Mucosa of stomach (tissue), 1 donor: ENCODE data around the gene SFTPB.
"Not testable (repeated sequence)": the region's sequence is repeated elsewhere in the genome, so short reads cannot be mapped to it uniquely, and the experiment has no call there.

ENCODE experiments used
- H3K27me3 ChIP-seq: one replicate; pipeline ENCODE4 v1.7.0; 2013; ENCODE audit warnings: mild to moderate bottlenecking, low read length; ENCODE audit not compliant: control insufficient read depth, insufficient read depth
- H3K36me3 ChIP-seq: one replicate; pipeline ENCODE4 v1.7.0; 2013; ENCODE audit warnings: low read length; ENCODE audit not compliant: control insufficient read depth, insufficient read depth
- H3K4me1 ChIP-seq: one replicate; pipeline ENCODE4 v1.7.0; 2013; ENCODE audit warnings: mild to moderate bottlenecking, low read length; ENCODE audit not compliant: control insufficient read depth, insufficient read depth
- H3K4me3 ChIP-seq: one replicate; pipeline ENCODE4 v1.7.0; 2013; ENCODE audit warnings: low read length
- H3K9ac ChIP-seq: one replicate; pipeline ENCODE4 v1.7.0; 2013; ENCODE audit warnings: mild to moderate bottlenecking, low read length, moderate library complexity
- H3K9me3 ChIP-seq: one replicate; pipeline ENCODE4 v1.7.0; 2013; ENCODE audit warnings: mild to moderate bottlenecking, low read length, moderate library complexity; ENCODE audit not compliant: control insufficient read depth
- donor health status: Pancreatic carcinoma.

The SFTPB gene

DNA sequence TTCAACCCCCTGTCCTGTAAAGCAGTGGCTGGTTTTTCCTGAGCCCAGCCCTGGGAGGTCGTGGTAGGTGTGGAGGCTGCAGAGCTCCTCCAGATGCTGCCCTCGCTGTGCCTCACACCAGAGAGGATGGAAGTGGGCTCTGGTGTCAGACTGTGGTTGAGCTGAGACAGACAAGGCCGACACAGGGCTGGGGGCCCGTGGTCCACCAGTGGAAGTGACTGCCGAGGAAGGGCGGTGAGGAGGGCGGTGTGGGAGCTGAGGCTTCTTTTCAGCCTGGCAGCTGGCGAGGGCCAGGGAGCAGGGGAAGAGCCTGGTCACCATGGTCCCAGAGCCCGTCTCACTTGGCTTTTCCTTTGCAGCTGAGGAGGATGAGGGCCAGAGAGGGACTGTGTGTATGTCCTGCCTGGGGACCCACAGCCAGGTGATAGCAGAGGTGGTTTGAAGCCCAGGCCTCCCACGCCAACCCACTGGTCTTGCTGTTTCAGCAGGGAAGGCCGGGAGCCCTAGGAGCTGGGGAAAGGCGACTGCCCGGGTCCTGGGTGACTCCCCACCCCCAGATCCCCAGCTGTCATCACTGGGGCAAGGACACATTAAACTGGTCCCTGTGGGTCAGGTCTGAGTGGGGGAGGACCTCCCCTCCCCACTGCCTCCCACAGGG lies 8.5 kb downstream of the SFTPB start:
- no peak overlapping the region for H3K9ac ChIP-seq
- no peaks in the 10 kb centered on the region for H3K4me1 ChIP-seq
- no peaks in the 10 kb centered on the region for H3K27me3 ChIP-seq
- no peaks in the 10 kb centered on the region for H3K36me3 ChIP-seq
- H3K9me3 ChIP-seq, result no peaks in the 10 kb centered on the region
- H3K4me3 ChIP-seq, result no peak overlapping the region

DNA sequence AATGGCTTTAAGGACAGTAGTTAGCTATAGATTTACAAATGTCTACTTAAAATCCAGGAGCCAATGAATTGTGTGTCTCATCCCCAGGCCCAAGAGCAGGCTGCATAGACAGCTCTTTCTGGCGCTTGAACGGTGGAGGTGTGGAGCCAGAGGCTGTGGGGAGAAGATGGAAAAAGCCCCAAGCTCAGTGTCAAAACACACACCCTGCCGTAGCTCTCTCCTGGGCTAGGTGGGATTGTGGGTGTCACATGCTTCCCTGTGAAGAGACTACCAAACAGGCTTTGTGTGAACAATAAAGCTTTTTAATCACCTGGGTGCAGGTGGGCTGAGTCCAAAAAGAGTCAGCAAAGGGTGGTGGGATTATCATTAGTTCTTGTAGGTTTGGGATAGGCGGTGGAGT lies 10.6 kb downstream of the SFTPB start:
- H3K9ac ChIP-seq, H3K9me3 ChIP-seq, H3K27me3 ChIP-seq, H3K4me3 ChIP-seq, H3K36me3 ChIP-seq, H3K4me1 ChIP-seq: not testable (repeated sequence)

DNA sequence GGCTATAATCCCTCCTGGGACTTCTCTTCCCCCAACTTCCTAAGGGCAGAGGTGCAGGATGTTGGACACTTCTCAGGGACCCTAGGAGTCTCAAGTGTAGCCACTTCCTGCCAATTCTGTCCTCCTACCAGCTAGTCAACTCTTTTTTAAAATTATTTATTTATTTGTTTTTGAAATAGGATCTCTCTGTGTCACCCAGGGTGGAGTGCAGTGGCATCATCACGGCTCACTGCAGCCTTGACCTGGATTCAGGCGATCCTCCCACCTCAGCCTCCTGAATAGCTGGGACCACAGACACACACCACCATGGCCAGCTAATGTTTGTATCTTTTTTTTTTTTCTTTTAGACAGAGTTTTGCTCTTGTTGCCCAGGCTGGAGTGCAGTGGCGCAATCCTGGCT lies 11.5 kb downstream of the SFTPB start:
- Histone ChIP-seq H3K9me3 (no peaks in the 10 kb centered on the region), H3K4me1 (no peaks in the 10 kb centered on the region), H3K36me3 (no peaks in the 10 kb centered on the region), H3K4me3 (no peak overlapping the region), H3K9ac (no peak overlapping the region), H3K27me3 (no peaks in the 10 kb centered on the region)

DNA sequence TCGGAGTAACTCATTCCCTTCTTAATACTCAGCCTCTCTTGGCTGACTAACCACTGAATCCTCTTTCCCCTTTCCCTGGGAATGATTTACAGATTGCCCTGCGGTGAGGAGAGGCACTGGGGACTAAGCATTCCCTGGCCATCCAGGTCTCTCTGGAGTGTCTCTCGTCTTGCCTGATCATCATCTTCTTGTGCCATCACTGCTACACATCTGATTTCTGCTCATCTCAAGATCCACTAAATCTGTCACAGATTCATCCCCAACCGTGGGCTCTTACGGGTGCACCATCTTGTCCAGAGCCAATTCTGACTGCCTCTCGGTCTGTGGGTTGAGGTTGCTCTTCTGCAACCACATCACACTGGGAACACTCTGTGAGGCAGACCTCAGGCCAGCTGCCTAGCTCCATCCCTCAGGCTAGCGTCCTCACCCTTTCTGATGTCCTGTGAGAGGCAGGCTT lies 12.0 kb downstream of the SFTPB start:
- no peaks in the 10 kb centered on the region for H3K4me1 ChIP-seq
- no peaks in the 10 kb centered on the region for H3K27me3 ChIP-seq
- H3K9ac ChIP-seq, result no peak overlapping the region
- H3K4me3 ChIP-seq, result no peak overlapping the region
- H3K9me3 ChIP-seq, result no peaks in the 10 kb centered on the region
- no peaks in the 10 kb centered on the region for H3K36me3 ChIP-seq

DNA sequence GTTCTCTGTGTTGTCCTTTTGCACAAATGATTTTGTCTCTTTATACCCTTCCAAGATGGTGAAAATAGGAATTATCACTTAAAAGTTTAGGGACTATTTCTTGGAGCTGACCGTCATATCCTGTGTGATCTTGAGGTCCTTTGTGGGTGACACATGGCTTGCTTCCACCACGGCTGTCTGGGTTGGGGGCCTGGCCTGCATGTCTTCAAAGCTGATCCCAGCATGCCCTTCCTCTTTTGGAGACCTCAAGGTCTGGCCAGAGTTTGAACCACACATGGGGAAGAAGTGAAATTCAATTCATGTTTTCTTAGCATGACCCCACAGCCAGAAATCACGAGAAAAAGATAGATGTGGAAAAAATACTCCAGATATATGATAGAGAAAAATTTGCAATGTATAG lies 14.0 kb downstream of the SFTPB start:
- H3K9ac ChIP-seq, result no peak overlapping the region
- H3K36me3 ChIP-seq, result peaks cover 2% of the 10 kb centered on the region
- H3K27me3 ChIP-seq, result no peaks in the 10 kb centered on the region
- no peak overlapping the region for H3K4me3 ChIP-seq
- H3K9me3 ChIP-seq, result no peaks in the 10 kb centered on the region
- no peaks in the 10 kb centered on the region for H3K4me1 ChIP-seq

DNA sequence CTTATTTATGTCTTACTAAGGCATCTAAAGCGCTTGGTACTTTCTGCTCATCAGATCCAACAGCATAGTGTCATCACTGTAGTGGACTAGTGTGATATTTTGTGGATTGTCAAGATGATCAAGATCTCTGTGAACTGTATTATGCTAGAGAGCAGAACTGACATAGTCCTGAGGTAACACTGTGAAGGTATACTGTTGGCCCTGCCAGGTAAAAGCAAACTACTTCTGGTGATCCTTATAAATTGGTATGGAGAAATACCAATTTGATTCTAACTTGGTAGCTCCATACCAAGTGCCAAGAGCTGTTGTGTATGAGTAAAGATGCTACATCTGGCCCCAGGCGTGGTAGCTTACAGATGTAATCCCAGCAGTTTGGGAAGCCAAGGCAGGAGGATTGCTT lies 15.9 kb downstream of the SFTPB start:
- Histone ChIP-seq H3K36me3 (peaks cover 12% of the 10 kb centered on the region), H3K9me3 (no peaks in the 10 kb centered on the region), H3K27me3 (no peaks in the 10 kb centered on the region), H3K4me1 (no peaks in the 10 kb centered on the region), H3K4me3 (no peak overlapping the region), H3K9ac (no peak overlapping the region)

DNA sequence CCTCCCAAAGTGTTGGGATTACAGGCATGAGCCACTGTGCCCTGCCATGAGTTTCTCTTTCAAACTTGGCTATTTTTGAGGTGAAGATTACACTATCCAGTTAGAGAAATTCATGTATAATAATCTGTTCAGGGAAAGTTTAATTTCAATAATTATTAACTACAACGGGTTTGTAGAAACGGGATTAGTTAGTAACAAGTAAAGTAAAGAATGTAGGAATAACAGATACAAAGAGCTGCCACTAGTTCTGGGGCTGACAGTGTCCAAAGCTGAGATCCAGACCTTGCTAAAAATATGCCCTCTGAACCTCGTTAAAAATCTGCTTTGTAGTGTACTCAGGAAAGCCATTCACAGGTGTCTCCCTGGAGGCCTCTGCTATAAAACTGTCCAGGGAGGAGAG lies 16.9 kb downstream of the SFTPB start:
- no peak overlapping the region for H3K9ac ChIP-seq
- H3K4me1 ChIP-seq, result no peaks in the 10 kb centered on the region
- no peaks in the 10 kb centered on the region for H3K9me3 ChIP-seq
- H3K36me3 ChIP-seq, result peaks cover 12% of the 10 kb centered on the region
- no peak overlapping the region for H3K4me3 ChIP-seq
- no peaks in the 10 kb centered on the region for H3K27me3 ChIP-seq

DNA sequence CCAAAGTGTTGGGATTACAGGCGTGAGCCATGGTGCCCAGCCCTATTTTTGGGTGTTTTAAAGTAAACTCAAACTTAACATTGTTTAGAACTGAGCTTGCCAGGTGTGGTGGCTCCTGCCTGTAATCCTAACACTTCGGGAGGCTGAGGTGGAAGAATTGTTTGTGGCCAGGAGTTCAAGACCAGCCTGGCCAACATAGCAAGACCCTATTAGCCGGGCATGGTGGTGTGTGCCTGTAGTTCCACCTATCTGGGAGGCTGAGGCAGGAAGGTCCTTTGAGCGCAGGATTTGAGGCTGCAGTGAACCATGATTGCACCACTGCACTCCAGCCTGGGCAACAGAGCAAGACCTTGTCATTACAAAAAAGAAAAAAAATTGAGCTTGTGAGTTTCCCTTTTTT lies 17.5 kb downstream of the SFTPB start:
- Histone ChIP-seq H3K36me3 (peaks cover 19% of the 10 kb centered on the region), H3K27me3 (no peaks in the 10 kb centered on the region), H3K9me3 (no peaks in the 10 kb centered on the region)

DNA sequence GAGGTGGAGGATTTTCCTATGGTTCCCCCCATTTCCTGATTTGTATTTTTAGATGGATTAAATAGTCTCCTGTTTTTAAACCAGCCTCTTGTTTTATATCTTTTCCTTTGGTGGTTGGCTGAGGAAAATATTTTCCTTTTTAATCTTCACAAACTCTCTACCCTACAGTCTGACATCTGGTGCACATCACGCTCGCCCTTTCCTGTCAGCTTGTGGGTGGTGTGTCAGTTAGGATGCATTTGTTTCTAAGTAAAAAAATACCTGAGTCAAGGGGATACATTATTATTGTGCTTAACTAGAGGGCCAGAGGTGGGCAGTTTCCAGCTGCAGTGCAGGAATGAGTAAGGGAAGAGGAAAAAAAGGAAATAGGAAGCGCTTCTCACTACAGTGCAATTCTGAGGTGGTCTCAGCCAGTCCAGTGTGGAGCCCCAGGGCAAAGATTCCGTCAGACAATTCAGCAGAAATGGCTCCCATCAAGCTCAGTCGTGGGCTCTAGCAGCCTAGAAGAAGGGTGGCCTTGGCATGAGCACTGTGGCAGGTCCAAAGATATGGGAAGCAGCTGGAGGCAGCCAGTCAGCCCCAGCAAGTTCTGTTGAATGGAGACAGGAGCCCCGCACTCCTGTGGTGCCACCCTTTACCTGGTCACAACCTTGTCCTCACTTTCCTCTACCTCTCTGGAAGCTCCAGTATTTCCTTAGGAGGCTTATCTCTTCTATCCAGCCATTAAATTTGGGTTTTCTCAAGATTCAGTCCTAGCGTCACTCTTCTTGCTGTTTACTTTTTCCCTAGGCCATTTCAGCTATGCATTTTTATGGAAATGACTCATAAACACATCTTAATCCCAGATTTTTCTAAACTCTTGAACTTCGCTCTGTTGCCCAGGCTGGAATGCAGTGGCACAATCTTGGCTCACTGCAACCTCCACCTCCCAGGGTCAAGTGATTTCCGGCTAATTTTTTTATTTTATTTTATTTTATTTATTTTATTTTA lies 18.5 kb downstream of the SFTPB start:
- no peaks in the 10 kb centered on the region for H3K4me1 ChIP-seq
- H3K36me3 ChIP-seq, result peaks cover 22% of the 10 kb centered on the region
- no peaks in the 10 kb centered on the region for H3K9me3 ChIP-seq
- H3K9ac ChIP-seq, result no peak overlapping the region
- no peak overlapping the region for H3K4me3 ChIP-seq
- no peaks in the 10 kb centered on the region for H3K27me3 ChIP-seq

More for the DNA sequence above, 17.5 kb downstream of the SFTPB start:
- Histone ChIP-seq H3K4me1 (no peaks in the 10 kb centered on the region), H3K9ac (no peak overlapping the region), H3K4me3 (no peak overlapping the region)

DNA sequence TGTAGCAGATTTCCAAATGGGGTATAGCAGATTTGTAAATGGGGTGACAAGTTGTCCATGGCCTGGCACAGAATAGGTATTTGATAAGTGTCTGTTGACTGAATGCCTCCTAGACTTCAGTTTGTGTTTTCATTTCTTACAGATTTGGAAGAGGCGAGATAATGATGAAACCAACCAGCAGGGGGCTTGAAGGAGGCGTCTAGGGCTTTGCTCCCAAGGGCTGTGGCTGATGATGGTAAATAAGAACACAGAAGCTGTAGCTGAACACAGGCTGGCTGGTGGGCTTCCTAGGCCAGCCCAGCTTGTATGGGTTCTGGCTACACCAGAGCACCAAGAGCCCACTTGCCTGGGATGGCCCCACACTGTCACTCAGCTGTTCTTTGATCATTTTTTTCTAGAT lies 19.4 kb downstream of the SFTPB start:
- no peaks in the 10 kb centered on the region for H3K9me3 ChIP-seq
- H3K4me3 ChIP-seq, result no peak overlapping the region
- peaks cover 22% of the 10 kb centered on the region for H3K36me3 ChIP-seq
- H3K4me1 ChIP-seq, result no peaks in the 10 kb centered on the region
- no peak overlapping the region for H3K9ac ChIP-seq
- no peaks in the 10 kb centered on the region for H3K27me3 ChIP-seq

DNA sequence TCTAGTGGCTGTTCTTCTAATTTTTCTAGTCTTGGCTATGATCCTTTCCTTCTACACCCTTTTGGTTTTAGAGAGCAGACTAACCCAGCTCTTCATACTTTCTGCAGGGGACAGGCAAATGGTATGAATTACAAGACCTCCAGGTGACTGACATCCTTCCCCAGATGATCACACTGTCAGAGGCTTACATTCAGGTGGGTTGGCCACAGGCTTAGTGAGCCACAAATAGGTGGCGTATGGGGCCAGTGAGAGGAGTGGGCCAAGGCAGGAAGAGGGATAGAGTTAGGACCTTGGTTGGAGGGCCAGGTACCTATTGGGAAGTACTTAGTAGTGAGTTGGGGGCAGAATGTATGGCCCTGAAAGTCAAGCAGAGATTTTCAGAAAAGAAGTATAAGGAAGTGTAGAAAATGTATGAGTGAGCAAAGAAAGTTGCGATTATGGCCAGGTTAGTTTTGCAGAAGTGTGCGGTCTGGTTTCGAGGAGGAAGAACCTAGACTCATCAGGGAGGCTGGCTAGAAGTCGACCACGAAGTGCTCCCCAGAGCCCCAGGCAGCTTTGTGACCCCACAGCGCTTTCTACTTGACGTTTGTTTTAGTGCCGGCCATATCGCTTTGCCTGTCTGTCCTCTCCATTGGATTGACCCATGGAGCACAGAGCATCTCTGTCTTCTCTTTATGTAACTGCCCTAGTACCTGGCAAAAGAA lies 20.0 kb downstream of the SFTPB start:
- Histone ChIP-seq H3K9me3 (no peaks in the 10 kb centered on the region), H3K9ac (no peak overlapping the region), H3K4me1 (no peaks in the 10 kb centered on the region), H3K36me3 (peaks cover 22% of the 10 kb centered on the region), H3K4me3 (no peak overlapping the region), H3K27me3 (no peaks in the 10 kb centered on the region)

DNA sequence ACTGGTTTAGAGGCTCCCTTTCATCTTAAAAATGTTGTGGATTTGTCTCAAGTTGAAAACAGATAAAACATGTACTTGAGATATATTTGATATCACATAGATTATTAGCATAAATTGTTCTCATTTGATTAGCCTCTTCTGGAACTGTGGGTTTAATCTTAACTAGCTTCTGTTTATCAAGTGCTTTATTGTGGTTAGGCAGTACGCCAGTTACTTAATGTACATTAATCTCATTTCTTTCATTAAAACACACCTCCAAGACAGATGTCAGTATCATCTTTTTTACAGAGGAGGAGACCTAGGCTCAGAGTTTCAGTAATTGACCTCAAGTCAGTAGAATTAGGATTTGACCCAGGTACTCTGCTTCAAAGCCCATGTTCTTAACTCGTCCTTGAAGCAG lies 21.8 kb downstream of the SFTPB start:
- no peak overlapping the region for H3K9ac ChIP-seq
- H3K4me3 ChIP-seq, result no peak overlapping the region
- peaks cover 22% of the 10 kb centered on the region for H3K36me3 ChIP-seq
- H3K4me1 ChIP-seq, result no peaks in the 10 kb centered on the region
- no peaks in the 10 kb centered on the region for H3K9me3 ChIP-seq
- H3K27me3 ChIP-seq, result no peaks in the 10 kb centered on the region
